CD4-positive, alpha-beta T cell treated with Interferon alpha-2 for 1 hour (primary cell): ENCODE data around the gene LAGE3.
"Not testable (repeated sequence)": the region's sequence is repeated elsewhere in the genome, so short reads cannot be mapped to it uniquely, and the experiment has no call there.

ENCODE experiments used
- DNase-seq, 2 donors: peaks; one replicate each; pipeline ENCODE4 v3.0.0-alpha.2; 2020 to 2022

The LAGE3 gene

DNA sequence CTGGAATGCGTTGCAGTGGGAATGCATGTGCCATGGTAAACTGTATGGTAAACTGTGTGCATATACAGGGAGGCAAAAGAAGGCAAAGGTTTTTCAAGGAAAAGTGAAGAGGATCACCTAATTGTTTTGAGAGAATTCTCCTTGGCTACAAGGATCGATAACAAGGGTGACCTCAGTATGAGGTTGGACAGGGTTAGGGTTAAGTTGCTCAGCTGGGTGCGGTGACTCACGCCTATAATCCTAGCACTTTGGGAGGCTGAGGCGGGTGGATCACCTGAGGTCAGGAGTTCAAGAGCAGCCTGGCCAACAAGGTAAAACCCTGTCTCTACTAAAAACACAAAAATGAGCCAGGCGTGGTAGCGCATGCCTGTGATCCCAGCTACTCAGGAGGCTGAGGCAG is 22.3 kb upstream of the LAGE3 start:
- not testable (repeated sequence) for DNase-seq

DNA sequence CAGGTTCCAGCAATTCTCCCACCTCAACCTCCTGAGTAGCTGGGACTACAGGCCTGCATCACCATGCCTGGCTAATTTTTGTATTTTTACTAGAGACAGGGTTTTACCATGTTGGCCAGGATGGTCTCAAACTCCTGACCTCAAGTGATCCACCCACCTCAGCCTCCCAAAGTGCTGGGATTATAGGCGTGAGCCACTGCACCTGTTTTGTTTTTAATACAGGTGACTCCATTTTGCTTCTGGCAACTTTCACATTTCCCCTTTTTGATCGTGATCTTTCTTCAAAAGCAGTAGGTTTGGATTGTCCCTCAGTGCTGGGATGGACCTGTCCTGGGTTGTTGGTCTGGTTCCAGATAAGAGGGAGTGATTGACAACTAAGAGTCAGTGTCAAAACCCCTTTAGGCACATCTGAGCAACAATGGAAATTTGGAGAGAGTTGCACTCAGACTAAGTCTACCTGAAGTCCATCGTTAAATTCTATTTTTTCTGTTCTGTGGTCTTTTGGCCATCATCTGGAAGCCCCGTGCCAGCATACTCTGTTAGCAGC is 17.6 kb upstream of the LAGE3 start:
- DNase-seq: not testable (repeated sequence)

DNA sequence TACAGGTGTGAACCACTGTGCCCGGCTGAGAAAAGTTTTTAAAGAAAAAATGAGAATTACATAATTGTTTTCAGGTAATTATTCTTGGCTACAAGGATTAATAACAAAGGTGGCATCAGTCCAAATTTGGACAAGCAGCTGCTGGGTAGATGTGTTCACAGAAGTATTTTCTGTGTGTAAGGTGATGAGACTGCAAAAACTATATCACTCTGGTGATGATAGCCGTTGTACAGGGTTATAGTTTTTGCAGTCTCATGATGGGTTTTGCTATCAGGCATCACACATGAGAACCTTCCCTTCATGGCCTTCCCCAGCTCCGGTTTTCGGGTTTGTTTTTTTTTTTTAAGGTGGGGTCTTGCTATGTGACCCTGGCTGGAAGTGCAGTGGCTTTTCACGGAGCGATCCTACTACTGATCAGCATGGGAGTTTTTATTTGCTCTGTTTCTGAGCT is 16.4 kb upstream of the LAGE3 start:
- no peak for DNase-seq

DNA sequence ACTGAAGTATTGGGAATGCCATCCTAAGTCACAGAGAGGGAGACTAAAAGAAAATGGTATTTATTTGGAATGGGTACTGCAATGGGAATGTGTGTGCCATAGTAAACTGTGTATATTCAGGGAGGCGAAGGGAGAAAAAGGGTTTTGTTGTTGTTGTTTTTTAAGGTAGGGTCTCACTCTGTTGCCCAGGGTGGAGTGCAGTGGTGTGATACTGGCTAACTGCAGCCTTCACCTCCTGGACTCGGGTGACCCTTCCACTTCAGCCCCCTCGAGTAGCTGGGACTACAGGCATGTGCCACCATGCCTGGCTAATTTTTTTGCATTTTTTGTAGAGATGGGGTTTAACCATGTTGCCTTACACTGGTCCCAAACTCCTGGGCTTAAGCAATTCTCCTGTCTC is 15.6 kb upstream of the LAGE3 start:
- no peak for DNase-seq

DNA sequence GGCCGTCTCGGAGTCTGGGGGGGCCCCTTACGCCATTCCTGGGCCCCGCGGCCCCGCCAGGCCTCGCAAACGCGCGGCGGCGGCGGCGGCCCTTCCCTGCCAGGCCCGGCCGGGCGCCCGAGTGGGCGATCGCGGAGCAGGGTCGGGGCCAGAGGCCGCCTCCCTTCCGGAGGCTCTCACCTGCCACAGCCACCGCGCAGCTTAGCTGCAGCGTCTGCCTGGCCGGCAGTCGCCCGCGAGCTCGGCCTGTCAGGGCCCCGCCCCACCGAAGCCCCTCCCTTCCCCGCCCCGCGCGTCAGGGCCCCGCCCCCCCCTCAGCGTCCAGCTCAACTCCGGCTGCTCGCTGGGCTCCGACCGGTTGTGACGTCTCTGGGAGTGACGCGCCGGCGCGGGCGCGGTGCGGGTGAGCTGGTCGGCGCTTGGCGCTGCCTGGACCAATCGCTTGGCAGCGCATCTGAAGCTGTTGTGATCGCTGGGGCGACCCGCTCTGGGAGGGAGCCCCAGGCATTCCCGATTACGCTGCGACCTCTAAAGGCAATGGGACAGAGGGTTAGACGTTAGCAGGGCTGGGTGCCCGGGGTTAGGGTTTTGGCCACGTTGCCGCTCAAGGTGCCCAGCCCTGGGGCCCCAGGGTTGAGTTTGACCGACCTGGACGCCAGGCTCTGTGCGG is 11.5 kb upstream of the LAGE3 start, which contains the start of gene SLC10A3:
TSS of gene SLC10A3 (minus strand) at position 216 of the 670 bp plus-strand sequence. CDS start 1,689 bp downstream, outside the sequence.
- peak; percentile 94 for DNase-seq

DNA sequence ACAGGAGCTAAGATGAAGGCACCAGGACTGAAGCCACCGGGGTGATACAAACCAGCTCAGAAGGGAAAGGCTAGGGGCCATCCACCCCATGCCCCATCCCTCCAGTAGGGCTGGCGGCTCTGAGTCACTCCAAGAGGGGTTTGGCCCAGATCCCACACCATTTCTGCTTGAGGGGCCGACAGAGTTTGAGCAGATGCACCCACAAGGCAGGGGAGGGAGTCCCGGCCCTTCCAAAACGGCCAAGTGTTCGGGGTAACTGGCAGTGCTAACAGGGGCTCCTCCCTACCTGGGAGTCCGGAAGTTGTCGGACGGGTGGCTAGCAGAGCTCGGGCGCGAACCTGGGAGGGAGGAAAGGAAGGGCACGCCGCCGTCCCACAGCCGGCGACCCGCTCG is 10.9 kb upstream of the LAGE3 start:
- peak in 1 of 2 donors; percentile 37 for DNase-seq

DNA sequence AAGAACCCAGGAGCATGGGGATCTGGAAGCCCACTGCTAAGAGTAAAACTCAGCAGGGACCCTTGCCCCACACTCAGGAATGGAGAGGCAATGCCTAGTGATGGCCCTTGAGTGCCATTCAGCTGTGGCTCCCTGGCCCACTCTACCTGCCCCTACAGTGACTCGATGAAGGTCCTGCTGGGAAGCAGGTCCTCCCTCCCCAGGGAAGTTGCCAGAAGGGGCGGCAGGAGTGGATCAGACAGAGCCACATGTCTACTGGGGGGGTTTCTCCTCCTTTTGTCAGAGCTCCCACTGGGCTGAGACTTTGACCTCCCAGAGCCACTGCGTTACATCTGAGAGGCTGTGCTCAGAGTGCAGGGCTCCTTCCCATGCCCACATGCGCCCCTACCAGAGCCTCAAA is 10.1 kb upstream of the LAGE3 start:
- DNase-seq: no peak

DNA sequence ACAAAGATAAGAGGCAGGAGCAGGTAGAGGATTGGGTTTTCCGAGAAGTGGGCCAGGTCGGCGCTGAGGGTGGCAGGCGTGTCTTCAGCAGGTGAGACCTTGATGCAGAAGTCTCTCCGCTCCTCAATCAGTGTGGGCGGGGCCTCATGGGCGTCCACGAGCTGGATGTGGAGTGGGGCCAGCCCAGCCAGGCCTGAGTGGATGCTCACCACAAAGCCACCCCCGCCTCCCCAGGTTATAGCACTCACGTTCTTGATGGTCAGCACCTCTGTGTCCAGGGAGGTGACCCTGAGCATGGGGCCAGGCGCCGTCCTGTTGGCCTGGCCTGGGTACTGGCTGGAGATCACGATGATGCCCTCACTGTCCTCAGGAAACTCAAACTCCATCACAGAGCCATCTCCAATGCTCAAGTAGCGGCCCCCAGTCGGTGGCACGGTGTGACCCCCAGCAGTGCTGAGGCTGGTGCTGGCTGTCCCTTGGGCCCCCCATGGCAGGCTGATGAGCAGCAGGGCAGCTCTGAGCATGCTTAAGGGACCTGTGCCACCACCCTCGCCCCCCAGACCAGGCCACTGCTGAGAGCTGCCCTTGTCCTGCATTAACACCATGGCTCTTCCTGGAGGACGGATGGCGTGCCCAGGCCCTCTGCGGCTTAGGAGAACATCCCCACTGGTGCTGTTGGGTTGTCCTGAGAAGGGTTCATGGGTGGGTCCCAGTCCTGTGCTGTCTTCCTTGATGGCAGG is 9.4 kb upstream of the LAGE3 start:
- DNase-seq: no peak

DNA sequence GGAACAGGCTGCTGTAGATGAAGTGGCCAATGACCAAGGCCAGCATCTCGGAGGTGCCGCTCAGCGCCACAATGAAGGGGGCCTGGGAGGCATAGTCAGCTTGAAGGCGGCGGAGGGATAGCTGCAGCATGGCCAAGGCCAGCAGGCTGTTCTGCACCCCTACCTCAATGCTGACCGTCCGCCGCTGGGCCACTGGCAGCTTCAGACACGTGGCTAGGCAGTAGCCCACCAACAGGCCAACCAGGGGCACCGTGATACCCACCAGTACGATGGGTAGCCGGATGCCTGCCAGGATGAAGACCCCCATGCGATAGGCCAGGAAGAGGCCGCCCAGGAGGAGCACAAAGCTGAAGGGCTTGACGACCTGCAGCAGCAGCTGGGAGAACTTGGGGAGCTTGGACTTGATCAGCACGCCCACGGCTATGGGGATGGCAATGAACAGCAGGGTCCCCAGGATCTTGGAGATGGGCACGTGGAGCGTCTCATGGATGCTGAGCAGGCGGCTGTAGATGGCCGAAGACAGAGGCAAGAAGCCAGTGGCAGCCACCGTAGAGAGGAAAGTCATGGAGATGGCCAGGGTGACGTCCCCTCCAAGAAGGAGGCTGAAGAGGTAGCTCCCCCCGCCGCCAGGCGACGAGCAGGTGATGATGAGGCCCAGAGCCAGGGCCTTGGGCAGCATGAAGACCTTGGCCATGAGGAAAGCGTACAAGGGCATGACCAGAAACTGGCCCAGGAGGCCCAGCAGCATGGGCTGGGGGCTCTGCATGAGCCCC is 8.6 kb upstream of the LAGE3 start:
- no peak for DNase-seq

DNA sequence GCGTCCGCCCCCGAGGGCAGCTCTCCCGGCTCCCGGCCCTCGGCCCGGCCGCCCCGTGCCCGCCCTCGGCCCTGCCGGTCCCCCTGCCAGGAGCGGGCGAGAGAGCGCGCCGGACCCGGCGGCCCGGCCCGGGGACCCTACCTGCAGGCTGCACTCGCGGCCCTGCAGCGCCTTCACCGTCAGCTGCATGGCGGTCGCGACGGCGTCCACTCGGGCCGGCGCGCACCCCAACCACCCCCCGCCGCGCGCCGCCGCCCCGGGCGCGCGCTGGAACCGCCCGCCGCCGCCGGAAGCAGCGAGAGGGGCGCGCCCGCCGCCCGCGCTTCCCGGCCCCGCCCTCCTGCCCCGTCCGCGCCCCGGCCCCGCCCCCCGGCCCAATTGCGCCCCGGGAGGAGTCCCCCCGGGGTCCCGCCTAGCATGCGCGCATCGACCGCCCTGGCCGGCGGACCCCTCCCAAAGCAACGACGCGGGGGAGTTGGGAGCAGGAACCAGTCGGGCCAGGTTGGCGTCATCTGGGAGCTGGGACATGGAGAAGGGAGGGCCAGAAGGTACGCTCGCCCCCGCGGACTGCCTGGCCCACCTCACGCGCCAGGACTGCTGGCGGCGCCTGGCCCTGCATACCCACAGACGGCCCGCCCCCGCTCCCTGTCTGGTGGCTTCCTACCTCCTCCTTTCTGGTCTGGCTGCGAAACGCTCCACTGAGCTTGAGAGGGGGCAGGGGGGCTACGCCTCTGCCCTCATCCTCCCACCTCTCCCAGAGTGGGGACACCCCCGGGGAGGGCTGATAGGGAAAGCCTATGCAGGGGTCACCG is 7.5 kb upstream of the LAGE3 start, which contains the start of gene UBL4A:
TSS of gene UBL4A (minus strand) at position 220 of the 812 bp plus-strand sequence. CDS start at position 189, 31 bp downstream.
- peak; percentile 38 to 69 for DNase-seq

DNA sequence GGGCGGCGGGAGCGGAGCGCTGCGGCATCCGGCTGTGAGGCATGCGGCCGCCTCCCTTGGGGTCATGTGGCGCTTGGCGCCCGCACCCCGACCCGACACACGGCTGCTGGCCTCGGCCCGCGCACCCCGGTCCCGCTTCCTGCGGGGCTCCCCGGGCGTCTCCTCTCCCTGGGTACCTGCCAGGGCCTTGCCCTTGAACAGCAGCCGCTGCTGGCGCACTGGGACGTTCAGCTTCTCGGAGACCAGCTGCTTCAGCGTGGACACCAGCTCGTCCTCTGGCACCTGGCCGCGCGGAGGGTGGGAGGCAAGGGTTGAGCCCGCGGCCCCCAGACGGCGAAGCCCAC is 6.9 kb upstream of the LAGE3 start:
- DNase-seq: peak in 1 of 2 donors; percentile 43

DNA sequence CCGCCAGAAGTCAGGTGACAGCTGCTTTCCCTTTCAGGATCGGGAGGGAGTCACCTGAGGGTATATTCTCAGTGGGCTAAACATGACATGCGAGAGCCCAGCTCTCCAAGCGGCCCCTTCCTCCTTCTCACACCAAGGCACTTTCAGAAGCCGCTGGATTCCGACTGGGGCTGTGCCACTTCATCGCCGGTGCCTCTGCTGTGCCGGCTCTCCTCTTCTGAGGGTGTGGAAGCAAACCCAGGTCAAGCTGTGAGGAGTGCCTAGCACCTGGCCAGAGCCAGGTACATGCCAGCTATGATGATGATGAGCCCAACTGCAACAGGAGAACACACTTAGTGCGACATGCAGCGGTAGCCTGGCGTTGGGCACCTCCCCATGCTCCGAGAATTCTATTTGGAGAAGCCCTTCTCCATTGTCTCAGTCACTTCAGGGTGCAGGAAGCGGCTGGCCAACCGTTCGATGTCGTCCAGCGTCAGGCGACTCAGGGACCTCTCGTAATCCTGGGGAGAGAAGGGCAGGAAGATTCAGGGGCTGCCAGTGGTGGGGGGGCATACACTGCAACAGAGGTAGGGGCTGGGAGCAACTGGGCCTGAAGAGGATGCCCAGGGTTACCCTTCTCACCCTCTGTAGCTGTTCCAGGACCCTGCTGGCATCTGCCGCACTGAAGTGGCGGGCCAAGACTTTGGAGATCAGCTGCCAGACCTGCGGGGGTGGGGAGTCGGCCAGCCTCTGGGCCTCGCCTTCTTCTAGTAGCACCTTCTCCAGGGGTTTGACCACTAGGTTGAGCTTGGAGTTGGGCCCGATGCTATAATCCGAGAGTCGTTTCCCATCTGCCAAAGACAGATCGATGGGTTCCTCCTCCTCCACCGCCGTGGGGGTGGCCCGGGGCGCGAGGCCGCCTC is 6.3 kb upstream of the LAGE3 start:
- DNase-seq: no peak

DNA sequence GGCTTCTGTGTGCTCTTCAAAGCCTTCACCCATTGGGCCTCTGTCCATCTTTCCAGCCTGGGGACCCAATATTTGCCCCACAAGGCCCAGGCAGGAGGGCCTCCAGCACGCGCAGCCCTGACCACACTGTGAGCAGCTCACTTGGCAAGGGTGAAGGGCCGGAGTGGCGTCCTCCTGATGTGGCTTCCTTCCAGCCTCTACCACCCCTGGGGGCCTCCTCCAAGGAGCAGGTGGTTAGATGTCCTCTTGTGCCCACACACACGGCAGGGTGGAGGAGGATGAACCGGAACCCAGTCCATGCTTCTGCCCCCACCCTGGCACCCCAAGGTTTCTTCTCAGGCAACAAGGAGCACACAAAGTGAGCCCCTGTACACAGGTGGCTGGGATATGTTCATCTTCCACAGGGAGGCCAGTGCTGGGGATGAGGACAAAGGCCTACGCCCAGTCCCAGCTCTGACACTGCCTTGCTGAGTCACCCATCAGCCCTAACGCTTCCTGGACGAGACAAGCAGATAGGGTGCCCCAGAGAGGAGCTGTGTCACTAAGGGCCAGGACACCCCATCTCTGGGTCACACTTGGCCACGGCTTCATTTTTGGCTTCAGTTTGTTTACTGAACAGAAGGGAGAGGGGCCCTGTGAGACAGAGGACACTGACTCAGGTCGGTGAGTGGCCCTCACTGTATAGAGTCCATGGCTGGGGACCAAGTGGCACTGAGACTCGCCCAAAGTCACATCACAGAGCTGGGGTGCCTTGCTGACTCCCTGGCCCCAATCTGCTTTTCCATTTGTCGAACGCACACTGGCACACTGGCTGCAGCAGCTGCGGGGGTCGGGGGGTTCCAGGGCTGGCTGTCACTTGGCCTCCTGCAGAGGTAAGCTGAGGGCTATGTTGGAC is 5.4 kb upstream of the LAGE3 start:
- no peak for DNase-seq

DNA sequence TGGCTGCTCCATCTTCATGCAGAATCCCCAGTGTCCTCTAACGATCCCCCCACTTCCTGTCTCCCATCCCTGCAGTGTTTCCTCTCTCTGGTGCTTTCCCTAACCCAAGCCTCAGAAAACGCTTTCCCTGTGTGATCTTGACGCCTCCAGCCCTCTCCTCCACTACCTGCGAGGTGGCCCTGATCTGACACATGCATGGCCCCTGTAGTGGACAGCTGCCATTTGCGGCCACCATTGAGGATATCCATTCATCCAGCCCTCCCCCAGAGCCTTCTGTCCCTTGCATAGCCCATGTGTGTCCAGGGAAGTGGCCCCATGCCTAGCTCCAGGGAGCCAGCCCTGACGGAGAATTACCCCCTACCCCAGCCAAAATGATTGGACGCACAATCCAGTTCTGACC is 4.2 kb upstream of the LAGE3 start:
- DNase-seq: no peak

DNA sequence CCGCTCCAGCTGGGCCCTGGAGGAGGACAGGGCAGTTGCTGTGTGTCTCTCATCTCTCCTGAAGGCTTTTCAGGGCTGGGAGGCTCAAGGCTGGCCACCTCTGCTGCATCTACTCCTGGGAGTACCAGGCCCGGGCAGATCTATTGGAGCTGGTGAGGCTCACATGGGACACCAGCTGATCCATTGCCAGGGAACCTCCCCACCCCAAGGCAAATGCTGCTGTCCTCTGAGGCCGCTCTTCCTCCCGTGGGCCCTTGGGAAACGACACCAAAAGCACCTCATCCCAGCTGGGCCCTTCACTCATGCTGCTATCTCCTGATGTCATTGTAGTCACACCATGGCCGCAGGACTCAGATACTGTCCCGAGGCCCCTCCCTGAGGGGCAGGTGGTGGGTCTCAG is 3.7 kb upstream of the LAGE3 start:
- DNase-seq: no peak

DNA sequence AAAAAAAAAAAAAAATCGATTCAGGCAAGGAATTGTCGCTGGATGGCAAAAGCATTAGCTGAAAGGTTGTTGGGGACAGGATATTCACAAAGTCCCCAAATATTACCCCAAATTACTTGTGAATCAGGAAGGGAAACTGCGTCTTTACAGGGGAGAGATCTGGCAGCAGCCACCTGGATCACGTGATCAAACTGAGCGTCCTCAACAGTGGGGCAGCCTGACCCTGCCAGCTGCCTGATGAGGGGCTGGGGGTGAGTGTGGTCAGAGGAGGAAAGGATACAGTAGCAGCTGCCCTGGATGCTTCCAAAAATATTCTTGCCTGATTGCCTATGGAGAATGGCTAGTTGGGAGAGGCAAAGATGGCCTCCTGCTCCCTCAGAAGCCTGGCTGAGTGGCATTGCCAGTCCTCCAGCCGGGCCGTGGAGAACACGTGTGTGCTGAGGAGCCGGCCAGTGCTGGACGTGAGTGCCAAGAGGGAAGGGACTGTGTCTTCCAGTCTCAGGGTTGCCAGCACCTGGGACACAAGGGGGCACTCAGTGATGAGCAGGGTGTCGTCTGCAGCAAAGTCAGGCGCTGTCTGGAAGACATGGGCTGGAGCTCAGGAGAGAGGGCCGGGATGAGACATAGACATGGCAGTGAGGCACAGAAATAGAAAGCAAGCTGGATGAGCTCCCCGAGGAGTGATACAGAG is 3.0 kb upstream of the LAGE3 start:
- DNase-seq: no peak

DNA sequence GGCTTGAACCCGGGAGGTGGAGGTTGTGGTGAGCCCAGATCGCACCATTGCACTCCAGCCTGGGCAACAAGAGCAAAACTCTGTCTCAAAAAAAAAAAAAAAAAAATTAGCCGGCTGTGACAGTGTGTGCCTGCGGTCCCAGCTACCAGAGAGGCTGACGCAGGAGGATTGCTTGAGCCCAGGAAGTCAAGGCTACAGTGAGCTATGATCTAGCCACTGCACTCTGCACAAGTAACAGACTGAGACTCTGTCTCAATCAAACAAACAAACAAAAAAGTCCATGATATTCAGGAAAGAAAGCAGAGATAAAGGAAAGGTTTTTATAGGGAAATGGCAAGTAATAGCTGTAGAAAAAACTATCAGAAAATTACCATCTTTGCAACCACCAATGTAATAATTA is 2.1 kb upstream of the LAGE3 start:
- DNase-seq: no peak

DNA sequence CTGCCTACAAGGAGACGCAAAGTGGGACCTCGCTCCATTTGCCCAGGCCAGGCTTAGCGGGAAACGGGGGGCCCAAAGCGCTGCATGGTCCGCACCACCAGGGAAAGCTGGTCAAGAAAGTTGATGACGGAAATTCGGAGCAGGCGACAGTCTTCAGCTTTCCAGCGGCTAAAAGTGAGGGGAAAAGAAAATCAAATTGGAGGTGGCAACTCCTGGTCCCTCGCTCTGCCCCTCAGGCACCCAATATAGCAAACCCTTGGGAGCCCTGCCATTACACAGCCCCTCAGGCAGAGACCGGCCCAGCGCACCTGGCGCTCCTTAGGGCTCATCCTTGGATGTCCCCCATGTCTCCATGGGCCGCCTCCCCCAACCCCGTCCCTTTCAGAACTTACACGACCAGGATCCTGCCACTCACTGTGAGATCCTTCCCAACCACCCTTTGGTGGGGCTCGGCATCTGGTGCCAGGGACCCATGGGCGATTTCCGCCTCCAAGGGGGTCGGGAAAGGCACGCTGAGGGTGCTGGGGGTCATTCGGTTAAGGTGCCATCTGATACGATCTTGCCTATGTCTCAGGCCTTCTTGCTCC is 1.1 kb downstream of the LAGE3 start:
- no peak for DNase-seq

DNA sequence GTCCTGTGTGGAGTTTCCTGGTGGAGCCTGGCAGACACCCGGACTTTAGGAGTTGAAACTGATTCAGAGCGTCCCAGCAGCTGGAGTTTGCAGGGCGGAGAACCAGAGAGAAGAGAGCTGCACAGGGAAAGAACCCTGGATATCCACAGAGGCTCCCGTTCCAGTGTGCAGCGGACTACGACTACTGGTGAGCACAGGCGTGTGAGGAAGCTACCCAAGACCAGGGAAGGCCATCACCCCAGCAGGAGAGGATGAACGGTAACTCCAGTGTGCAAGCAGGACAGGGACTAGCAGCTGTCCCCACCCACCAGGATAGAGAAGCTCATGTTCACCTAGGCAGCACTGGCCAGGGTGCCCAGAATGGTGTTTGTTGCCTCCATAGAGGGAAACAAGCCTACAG is 2.3 kb downstream of the LAGE3 start:
- no peak for DNase-seq
